ENCODE measurements around the gene ARVCF. TPM values are rescaled to one million over a fixed set of nuclear protein-coding genes. Genes with fewer than 3 reads are reported as not detected.

Gene ARVCF
- total and polyA plus RNA-seq, 2 of the 8 experiments (the other 6 are each of a cell fraction or from before 2014, with no cell fraction given): 31.0 to 43.2 TPM

GRCh38 chr22:20002128-20002527 lies 14.5 kb downstream of the ARVCF start:
- H2BK12ac ChIP-seq (ENCODE audit: low read depth, low read length): no peak overlapping the region
- H2BK5ac ChIP-seq (ENCODE audit: low read depth, low read length): no peak overlapping the region
- H3K4me1 ChIP-seq (replicated peaks in 1 of 4; ENCODE audit: control insufficient read depth in 3 of 4, insufficient read depth in 4 of 4, low read length in 3 of 4): peaks cover 4 to 31% (median 18%) of the 10 kb centered on the region in 4 experiments
- peaks cover 3% of the 10 kb centered on the region for H3K79me1 ChIP-seq (ENCODE audit: low read depth, low read length)
- WGBS, 2 experiments (ENCODE audit: extremely low coverage in 1 of 2, insufficient coverage in 1 of 2, insufficient read length in 1 of 2, insufficient replicate concordance in 2 of 2, low coverage in 1 of 2, low lambda C conversion rate in 2 of 2, missing lambda C conversion rate in 1 of 2): 87% methylated on average over 9 of the region's 9 CpGs; no CpG with 5 or more reads in 1 of the 2 experiments
- no peak overlapping the region for H3K14ac ChIP-seq (ENCODE audit: insufficient read length)
- no peak overlapping the region for H3K4ac ChIP-seq (replicated peaks; ENCODE audit: insufficient read length, low read depth, low read length)
- H4K8ac ChIP-seq (ENCODE audit: extremely low read depth, insufficient read depth, low read length): no peak overlapping the region
- no peak overlapping the region for H3K9ac ChIP-seq (replicated peaks in 1 of 4; ENCODE audit: extremely low read depth in 1 of 4, low read depth in 3 of 4, low read length in 3 of 4)
- H2BK120ac ChIP-seq (replicated peaks; ENCODE audit: low read depth, low read length): no peak overlapping the region
- no peak overlapping the region for H2AK5ac ChIP-seq (ENCODE audit: low read depth, low read length)
- H2AFZ ChIP-seq (ENCODE audit: low read length): no peak overlapping the region
- no peak overlapping the region for H3K4me3 ChIP-seq (ENCODE audit: extremely low read depth in 1 of 4, insufficient read depth in 2 of 4, low read depth in 3 of 4, low read length in 4 of 4)
- H4K5ac ChIP-seq (ENCODE audit: insufficient read length, low read depth, low read length): no peak overlapping the region
- no peak for DNase-seq (ENCODE audit: low read depth in 1 of 2, low spot score in 2 of 2)
- no peak for FAIRE-seq
- H4K20me1 ChIP-seq (replicated peaks in 1 of 2; ENCODE audit: control insufficient read depth in 1 of 2, insufficient read depth in 2 of 2, low read length in 2 of 2): peaks cover 0 to 2% of the 10 kb centered on the region in 2 experiments
- no peaks in the 10 kb centered on the region for H3K9me3 ChIP-seq (ENCODE audit: insufficient read depth in 2 of 2, low read depth in 1 of 2, low read length in 1 of 2)
- no peak overlapping the region for H3K4me2 ChIP-seq (ENCODE audit: insufficient read depth in 1 of 2, low read depth in 2 of 2, low read length in 2 of 2)
- no peak overlapping the region for H3K18ac ChIP-seq (ENCODE audit: extremely low read depth, low read length)
- H4K91ac ChIP-seq (replicated peaks; ENCODE audit: insufficient read length, low read length): no peak overlapping the region
- no peaks in the 10 kb centered on the region for H3K27me3 ChIP-seq (replicated peaks in 1 of 4; ENCODE audit: control insufficient read depth in 3 of 4, extremely low read depth in 1 of 4, insufficient read depth in 3 of 4, low read length in 3 of 4)
- no peak overlapping the region for H2BK15ac ChIP-seq (ENCODE audit: low read length)
- ChIA-PET CTCF (ENCODE audit: partially characterized antibody) (interaction anchor here (1.0 to 1.5 kb wide), 2 partner anchors 12 to 29 kb away, joined by 3 to 6 read pairs; no protein-coding TSS in a partner anchor), POLR2A (ENCODE audit: partially characterized antibody) (interaction anchor here (1.3 kb wide), 1 partner anchor 11 kb away, joined by 3 read pairs; no protein-coding TSS in a partner anchor)
- H2BK20ac ChIP-seq (ENCODE audit: low read length): no peak overlapping the region
- no peak overlapping the region for H3K27ac ChIP-seq (ENCODE audit: low read depth, low read length)
- TF ChIP-seq BACH1 (IDR thresholded peaks at IDR 0.05; ENCODE audit: low read length): no peak
- TF ChIP-seq SP1 (IDR thresholded peaks at IDR 0.05; ENCODE audit: low read depth, low read length): no peak
- TF ChIP-seq, protein P1, sequence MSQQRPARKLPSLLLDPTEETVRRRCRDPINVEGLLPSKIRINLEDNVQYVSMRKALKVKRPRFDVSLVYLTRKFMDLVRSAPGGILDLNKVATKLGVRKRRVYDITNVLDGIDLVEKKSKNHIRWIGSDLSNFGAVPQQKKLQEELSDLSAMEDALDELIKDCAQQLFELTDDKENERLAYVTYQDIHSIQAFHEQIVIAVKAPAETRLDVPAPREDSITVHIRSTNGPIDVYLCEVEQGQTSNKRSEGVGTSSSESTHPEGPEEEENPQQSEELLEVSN (IDR thresholded peaks at IDR 0.05): no peak
- TF ChIP-seq TBP (IDR thresholded peaks at IDR 0.05; ENCODE audit: low read depth, low read length): no peak
- no peak for TF ChIP-seq EP300 (IDR thresholded peaks at IDR 0.05; ENCODE audit: borderline replicate concordance in 1 of 2, low read depth in 2 of 2, low read length in 2 of 2)
- H3K56ac ChIP-seq (replicated peaks; ENCODE audit: insufficient read length, low read depth, low read length): no peak overlapping the region
- H3K79me2 ChIP-seq (ENCODE audit: control insufficient read depth in 1 of 2, insufficient read depth in 2 of 2, low read length in 2 of 2): no peaks in the 10 kb centered on the region
- no peaks in the 10 kb centered on the region for H3K23me2 ChIP-seq (ENCODE audit: low read depth, low read length)
- no peaks in the 10 kb centered on the region for H3K36me3 ChIP-seq (ENCODE audit: control insufficient read depth in 2 of 4, insufficient read depth in 4 of 4, low read length in 3 of 4)
- no peak overlapping the region for H3K23ac ChIP-seq (ENCODE audit: insufficient read length)
